IPS-11a (cell line): ENCODE data around the gene CHCHD2.
A peak's percentile ranks its signal among the peaks of the same experiment; 100 is the strongest.
"Not testable (repeated sequence)": the region's sequence is repeated elsewhere in the genome, so short reads cannot be mapped to it uniquely, and the experiment has no call there.

Source experiments
- H3K4me3 ChIP-seq: one replicate; pipeline ENCODE4 v1.5.1; 2013; ENCODE audit warnings: low read depth, low read length, control low read depth

The CHCHD2 gene, protein sequence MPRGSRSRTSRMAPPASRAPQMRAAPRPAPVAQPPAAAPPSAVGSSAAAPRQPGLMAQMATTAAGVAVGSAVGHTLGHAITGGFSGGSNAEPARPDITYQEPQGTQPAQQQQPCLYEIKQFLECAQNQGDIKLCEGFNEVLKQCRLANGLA

GRCh38 chr7:56106108-56107073 lies at the start of gene CHCHD2:
Gene CHCHD2, minus strand, starts transcription at chr7:56106476. Its CDS starts 63 bp downstream, at chr7:56106413.
- H3K4me3 ChIP-seq: peak within 1 kb of the TSS; percentile 58

DNA sequence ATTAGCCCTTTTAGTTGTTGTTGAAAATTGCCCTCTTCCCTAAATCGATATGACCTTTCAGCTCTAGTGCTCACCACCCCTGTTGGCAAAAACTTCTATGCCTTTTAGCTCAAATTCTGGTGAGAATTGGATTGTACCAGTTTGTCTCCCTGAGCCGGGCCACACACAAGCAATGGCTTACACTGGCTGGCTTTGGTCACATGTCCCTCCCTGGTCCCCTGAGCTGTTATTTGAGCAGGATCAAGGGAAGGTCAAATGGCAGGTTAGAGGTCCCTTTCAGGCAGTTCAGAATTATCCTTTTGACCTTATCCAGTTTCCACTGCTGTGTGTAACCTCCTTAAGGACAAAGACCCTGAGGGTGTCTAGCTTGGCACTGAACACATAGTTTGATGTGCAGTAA lies 24.8 kb upstream of the CHCHD2 start:
- H3K4me3 ChIP-seq: not testable (repeated sequence)

DNA sequence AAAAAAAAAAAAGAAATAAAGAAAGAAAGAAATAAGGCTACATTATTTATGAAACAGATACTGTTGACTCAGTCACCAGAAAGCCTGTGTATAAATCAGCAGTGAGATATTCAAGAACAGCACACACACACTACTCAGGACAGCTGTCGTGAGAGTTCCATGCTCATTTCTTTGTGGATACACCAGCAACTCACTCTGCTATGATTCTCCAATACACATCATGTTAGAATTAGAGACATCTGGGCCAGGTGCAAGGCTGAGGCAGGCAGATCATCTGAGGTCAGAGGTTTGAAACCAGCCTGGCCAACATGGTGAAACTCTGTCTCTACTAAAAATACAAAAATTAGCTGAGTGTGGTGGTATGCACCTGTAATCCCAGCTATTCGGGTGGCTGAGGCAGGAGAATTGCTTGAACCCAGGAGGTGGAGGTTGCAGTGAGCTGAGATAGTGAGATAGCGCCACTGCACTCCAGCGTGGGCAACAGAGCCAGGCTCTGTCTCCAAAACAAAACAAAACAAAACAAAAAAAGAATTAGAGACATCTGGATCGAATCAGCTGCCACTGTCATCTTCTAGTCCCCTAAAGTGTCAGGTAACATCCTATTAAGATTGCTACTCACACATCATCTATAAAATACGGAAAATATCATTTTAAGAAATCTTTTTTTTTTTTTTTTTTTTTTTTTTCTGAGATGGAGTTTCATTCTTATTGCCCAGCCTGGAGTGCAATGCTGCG lies 21.1 kb upstream of the CHCHD2 start:
- H3K4me3 ChIP-seq: no peak overlapping the region

DNA sequence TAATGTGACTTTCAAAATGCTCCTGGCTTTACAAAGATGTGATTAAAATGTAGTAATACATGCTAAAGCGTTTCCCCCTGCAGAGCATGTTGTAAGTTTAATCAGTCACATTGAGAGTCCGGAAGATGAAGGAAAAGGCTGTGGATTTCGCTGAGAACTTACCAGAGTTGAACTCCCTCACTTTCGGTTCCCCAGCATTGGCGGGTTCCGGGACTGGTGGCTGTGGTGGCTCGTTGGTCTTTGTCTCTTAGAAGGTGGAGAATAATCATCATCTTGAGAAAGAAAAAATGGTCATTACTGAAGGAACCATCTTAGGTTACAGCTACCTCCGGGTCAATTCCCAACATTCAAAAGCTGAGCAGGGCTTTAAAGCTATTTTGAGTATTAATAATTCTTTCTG lies 19.6 kb upstream of the CHCHD2 start:
- no peak overlapping the region for H3K4me3 ChIP-seq

DNA sequence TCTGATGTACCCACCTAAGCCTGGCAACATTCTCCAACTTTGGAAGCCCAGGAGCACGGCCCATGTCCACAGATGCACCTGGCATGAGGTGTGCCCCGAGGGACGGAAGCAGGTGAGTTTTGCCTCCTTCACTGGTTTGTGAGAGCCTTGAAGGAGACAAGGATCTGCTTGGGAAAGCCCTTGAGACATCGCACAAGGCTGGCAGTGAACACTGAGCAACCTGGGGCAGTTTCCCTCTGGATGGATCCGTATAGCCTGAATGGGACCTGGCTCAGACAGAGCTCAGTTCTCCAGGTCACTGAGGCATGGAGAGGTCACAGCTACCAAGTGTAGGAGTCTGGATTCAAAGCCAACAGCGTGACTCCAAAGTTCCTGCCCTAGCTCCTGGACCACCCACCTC lies 18.7 kb upstream of the CHCHD2 start:
- no peak overlapping the region for H3K4me3 ChIP-seq

DNA sequence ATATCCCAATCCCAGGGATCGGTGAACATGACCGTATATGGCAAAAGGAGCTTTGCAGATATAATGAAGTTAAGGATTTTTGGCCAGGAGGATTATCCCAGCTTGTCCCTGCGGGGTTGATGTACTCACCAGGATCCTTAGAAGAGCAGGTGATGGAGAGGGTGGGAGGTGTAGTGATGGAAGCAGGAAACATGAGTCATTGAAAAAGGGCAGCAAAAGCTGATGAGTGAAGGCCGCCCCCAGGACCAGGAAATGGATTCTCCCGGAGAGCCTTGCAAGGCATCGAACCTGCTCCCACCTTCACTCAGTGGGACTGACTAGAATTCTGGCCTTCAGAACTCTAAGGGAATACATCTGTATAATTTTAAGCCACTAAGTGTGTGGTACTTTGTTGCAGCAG lies 15.2 kb upstream of the CHCHD2 start:
- no peak overlapping the region for H3K4me3 ChIP-seq

DNA sequence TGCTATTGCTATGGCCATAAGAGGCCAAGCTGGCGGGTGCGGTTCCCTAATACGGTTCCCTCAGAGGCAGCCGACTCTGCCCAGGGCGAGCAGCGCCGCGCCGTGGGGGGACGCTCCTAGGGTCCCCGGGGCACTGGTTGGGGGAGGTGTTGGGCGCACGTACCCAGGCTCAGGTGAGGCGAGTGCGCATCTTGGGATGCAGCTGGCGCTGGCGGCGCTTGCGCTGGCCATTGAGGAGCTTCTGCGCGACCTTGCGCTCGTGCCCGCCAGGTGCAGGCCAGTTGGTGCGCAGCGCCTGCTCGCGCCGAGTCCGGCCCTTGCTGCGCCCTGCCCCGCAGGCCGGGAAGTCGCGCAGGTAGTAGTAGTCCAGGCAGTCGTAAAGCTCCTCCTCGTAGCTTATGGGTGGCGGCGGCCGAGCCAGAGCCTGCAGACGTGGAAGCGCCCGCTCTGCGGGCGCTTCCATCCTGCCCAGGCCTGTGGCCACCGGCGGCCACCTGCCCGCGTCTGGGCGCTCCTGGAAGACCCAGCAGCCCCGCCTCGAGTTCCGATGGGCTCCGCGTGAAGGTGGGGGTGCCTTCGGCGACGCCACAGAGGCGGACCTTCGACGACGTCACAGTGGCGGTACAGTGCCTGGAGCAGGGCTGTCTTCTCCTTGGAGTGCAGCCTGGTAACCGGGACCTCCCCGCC lies 9.7 kb upstream of the CHCHD2 start, which contains the start of gene NUPR2:
NUPR2 (minus strand) TSS at position 566 of the 687 bp plus-strand sequence; CDS start at position 463, 103 bp downstream.
- no peak within 1 kb of the TSS for H3K4me3 ChIP-seq

GRCh38 chr7:56112244-56112643 lies 6.0 kb upstream of the CHCHD2 start:
- H3K4me3 ChIP-seq: not testable (repeated sequence)

DNA sequence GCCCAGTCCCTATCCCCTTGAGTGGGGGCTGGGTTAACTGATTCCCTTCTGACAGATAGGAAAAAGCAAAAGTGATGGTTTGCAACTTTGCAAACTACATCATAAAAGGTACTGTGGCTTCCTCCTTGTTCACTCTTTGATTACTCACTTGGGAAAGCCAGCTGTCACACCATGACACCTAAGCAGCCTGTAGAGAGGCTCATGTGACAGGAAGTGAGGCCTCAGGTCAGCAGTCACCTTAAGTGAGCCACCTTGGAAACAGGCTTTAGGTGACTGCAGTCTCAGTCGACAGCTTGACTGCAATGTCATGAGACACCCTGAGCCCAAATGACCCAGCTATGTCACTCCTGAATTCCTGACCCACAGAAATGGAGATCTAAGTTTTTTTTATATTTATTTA lies 4.3 kb upstream of the CHCHD2 start:
- no peak overlapping the region for H3K4me3 ChIP-seq

DNA sequence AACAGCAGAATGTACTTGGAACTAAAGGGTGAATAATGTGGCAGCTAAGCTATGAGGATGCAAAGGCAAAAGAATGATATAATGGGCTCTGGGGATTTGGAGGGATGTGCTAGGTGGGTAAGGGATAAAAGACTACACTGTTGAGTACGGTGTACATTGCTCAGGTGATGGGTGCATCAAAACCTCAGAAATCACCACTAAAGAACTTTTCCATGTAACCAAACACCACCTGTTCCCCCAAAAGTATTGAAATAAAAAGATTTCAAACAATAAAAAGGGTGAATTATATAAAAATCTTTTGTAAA lies 1.6 kb upstream of the CHCHD2 start:
- no peak overlapping the region for H3K4me3 ChIP-seq

- H3K4me3 ChIP-seq: peak overlapping the region; percentile 58
Measured at GRCh38 chr7:56105508-56105907, 768 bp downstream of the CHCHD2 start.

GRCh38 chr7:56104138-56104537 lies 2.1 kb downstream of the CHCHD2 start:
- H3K4me3 ChIP-seq: not testable (repeated sequence)

- H3K4me3 ChIP-seq: no peak overlapping the region
Measured at GRCh38 chr7:56099653-56100052, 6.6 kb downstream of the CHCHD2 start.

DNA sequence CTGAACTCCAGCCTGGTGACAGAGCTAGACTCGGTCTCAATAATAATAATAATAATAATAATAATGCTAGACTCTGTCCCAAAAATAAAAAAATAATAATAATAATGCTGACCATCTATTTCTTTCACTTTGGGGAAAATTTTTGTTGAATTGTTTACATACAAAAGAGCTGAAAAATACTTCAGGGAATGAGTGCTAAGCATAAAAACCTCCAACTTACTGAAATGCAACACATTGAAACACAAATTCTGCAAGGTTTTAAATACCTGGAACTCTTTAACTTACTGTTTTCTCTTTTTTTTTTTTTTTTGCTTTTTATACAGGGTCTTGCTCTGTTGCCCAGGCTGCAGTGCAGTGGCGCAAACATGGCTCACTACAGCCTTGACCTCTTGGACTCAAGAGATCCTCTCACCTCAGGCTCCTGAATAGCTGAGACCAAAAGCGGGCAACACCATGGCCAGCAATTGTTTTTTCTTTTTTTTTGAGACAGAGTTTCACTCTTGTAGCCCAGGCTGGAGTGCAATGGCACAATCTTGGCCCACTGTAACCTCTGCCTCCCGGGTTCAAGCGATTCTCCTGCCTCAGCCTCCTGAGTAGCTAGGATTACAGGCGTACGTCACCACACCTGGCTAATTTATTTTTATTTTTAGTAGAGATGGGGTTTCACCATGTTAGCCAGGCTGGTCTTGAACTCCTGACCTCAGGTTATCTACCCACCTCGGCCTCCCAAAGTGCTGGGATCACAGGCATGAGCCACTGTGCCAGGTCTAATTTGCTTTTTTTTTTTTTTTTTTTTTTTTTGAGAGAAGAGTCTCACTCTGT lies 7.9 kb downstream of the CHCHD2 start:
- H3K4me3 ChIP-seq: not testable (repeated sequence)

DNA sequence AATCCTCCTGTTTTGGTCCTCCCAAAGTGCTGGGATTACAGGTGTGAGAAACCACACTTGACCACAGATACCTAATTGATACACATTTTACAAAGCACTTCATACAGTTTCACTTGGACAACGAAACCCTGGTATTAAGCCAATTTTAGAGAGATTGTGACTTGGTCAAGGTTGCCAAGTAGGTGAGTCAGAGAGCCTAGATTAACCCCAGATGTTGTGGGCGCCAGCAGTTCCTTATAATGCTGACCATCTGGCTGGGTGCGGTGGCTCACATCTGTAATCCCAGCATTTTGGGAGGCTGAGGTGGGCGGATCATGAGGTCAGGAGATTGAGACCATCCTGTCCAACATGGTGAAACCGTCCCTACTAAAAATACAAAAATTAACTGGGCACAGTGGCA lies 8.6 kb downstream of the CHCHD2 start:
- H3K4me3 ChIP-seq: no peak overlapping the region

DNA sequence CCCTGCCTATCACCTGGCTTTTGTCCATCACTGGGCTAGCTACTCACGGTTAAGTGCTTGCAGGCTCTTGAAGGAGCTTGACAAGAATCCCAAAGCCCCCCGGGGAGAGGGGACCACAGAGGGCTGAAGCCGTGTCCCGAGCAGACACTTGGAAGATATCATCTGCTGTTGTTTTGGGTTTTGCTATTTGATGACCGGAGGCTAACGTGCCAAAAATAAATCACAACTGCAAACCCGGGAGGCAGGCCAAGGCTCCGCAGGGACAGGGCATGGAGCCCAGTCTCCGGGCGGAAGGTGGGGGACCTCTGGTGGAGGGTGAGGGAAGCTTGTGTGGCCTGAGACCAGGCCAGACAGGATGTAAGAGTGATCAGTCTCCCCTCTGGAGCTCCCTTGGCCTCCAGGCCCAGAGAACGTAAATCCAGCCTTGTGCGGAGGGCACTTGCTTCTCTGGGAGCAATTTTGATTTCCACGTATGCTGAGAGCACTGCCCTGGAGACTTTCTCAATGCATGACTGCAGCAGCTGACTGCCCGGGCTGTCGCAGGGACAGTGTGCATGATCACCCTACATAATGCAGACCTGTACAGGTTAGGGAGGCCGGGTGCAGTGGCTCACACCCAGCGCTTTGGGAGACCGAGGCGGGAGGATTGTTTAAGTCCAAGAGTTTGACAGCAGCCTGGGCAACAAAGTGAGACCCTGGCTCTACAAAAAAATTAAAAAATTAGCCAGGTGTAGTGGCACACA lies 13.3 kb downstream of the CHCHD2 start, which contains the start of gene PHKG1:
PHKG1 (minus strand) TSS at position 164 of the 743 bp plus-strand sequence. CDS start 4,011 bp downstream, outside the sequence.
- H3K4me3 ChIP-seq: no peak within 1 kb of the TSS

DNA sequence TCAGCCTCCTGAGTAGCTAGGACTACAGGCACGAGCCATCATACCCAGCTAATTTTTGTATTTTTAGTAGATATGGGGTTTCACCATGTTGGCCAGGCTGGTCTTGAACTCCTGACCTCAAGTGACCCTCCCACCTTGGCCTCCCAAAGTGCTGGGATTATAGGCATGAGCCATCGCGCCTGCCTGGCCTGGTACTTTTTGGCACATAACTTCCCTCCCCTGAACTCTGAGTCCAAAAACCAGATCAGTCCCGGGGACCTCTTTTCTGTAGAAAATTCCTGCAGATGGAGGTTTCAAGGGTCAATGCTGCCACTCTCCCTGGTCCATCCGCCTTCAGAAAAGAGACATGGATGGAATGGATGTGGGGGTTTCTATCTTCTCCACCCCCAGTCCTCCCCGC lies 13.9 kb downstream of the CHCHD2 start:
- H3K4me3 ChIP-seq: not testable (repeated sequence)

DNA sequence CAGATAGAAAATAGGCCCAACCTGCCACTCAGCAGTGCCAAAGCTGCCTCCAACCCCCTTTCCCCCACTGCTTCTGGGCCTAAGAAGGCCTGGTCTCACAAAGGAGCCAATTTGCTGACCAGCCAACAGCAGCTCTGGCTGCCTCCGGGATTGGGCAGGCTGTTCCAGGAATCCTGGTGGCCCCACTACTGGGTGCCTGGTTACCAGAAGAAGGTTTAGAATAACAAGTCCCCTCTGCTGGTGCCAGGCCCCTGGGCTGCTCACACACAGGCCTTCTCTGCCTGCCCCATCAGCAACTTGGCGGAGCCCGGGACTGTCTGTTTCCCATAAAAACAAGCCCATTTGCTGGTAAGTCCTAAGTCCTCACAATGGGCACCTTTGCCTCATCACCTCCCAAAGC lies 14.7 kb downstream of the CHCHD2 start:
- H3K4me3 ChIP-seq: no peak overlapping the region

- H3K4me3 ChIP-seq: no peak overlapping the region
Measured at GRCh38 chr7:56087445-56087844, 18.8 kb downstream of the CHCHD2 start.
